Subcutaneous abdominal adipose tissue (tissue), 5 donors: ENCODE data around the gene KRTAP5-8.
"Not testable (repeated sequence)": the region's sequence is repeated elsewhere in the genome, so short reads cannot be mapped to it uniquely, and the experiment has no call there.

Experiments used
- H3K27ac ChIP-seq: one replicate; pipeline ENCODE4 v1.7.0; 2013; ENCODE audit warnings: low read depth, mild to moderate bottlenecking, inconsistent platforms, low read length, moderate library complexity
- H3K27me3 ChIP-seq, 5 donors: one replicate each; pipeline ENCODE4 v1.7.0; 2013; ENCODE audit warnings: low read length in 5 of 5, inconsistent platforms in 1 of 5; ENCODE audit not compliant: control insufficient read depth in 5 of 5, insufficient read depth in 4 of 5
- H3K36me3 ChIP-seq, 5 donors: one replicate each; pipeline ENCODE4 v1.7.0; 2013; ENCODE audit warnings: low read length in 5 of 5; ENCODE audit not compliant: control insufficient read depth in 5 of 5, insufficient read depth in 5 of 5
- H3K4me1 ChIP-seq, 5 donors: one replicate each; pipeline ENCODE4 v1.7.0; 2013; ENCODE audit warnings: low read length in 5 of 5, mild to moderate bottlenecking in 3 of 5, moderate library complexity in 1 of 5; ENCODE audit not compliant: control insufficient read depth in 5 of 5, insufficient read depth in 5 of 5
- H3K4me3 ChIP-seq, 5 donors: one replicate each; pipeline ENCODE4 v1.7.0; 2013; ENCODE audit warnings: low read length in 5 of 5, low read depth in 1 of 5
- H3K9ac ChIP-seq, 5 donors: one replicate each; pipeline ENCODE4 v1.7.0; 2013; ENCODE audit warnings: low read length in 5 of 5, mild to moderate bottlenecking in 4 of 5, moderate library complexity in 3 of 5
- H3K9me3 ChIP-seq, 5 donors: one replicate each; pipeline ENCODE4 v1.7.0; 2013; ENCODE audit warnings: low read length in 5 of 5; ENCODE audit not compliant: control insufficient read depth in 5 of 5
- donor health status: healthy.
- donor health status: healthy.
- donor health status: healthy.
- donor health status: healthy.
- donor health status: healthy.

The KRTAP5-8 gene

GRCh38 chr11:71568704-71569349, 31.0 kb downstream of the KRTAP5-8 start:
- H3K27ac ChIP-seq: peak overlapping the region; percentile 16
- peaks cover 0 to 3% (median 2%) of the 10 kb centered on the region in 5 donors for H3K27me3 ChIP-seq
- H3K9ac ChIP-seq: no peak overlapping the region
- no peaks in the 10 kb centered on the region for H3K9me3 ChIP-seq
- H3K4me3 ChIP-seq: peak overlapping the region in 1 of 5 donors; percentile 40
- H3K36me3 ChIP-seq: no peaks in the 10 kb centered on the region
- H3K4me1 ChIP-seq: peaks cover 0 to 32% (median 21%) of the 10 kb centered on the region in 5 donors

DNA sequence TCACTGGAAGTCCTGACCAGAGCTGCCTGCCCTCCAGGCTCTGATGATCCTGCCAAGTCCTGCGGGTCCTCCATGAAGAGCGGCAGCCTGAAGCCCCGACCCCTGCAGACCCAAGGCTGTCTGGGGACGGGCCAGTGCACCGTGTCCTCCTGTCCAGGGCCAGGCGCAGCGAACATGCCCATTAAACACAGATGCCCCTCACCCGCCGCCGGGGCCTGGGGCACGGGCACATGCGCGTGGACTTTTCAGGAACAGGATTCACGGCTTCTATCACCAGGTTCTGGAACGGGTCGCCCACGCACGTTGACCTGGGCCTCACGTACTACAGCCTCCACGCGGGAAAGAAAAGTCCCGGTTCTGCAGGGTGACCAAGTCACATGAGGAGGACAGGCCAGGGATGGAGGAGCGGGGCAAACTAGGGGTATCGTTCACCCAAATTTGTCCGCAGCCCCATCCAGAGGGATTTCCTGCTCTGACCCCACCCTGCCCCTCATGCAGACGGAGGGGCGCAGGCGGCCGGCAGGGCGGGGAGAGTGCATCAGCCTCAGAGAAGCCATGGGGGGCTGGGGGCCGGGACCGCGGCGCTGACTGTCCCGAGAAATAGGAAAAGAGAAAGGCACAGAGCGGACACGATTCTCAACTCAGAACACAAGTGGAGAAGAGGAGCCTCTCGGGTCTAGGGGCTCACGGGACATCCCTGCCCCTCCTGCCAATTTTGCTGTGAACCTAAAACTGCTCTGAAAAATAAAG, 33.5 kb downstream of the KRTAP5-8 start:
- not testable (repeated sequence) for H3K27me3 ChIP-seq, H3K9ac ChIP-seq, H3K4me3 ChIP-seq, H3K36me3 ChIP-seq, H3K27ac ChIP-seq, H3K9me3 ChIP-seq
- peaks cover 0 to 27% (median 20%) of the 10 kb centered on the region in 5 donors for H3K4me1 ChIP-seq

GRCh38 chr11:71572811-71573210, 35.0 kb downstream of the KRTAP5-8 start:
- H3K9me3 ChIP-seq: no peaks in the 10 kb centered on the region
- no peaks in the 10 kb centered on the region for H3K36me3 ChIP-seq
- H3K27me3 ChIP-seq: peaks cover 0 to 12% (median 3%) of the 10 kb centered on the region in 5 donors
- H3K9ac ChIP-seq: no peak overlapping the region
- H3K27ac ChIP-seq: no peak overlapping the region
- no peak overlapping the region for H3K4me3 ChIP-seq
- peaks cover 2 to 15% (median 10%) of the 10 kb centered on the region in 5 donors for H3K4me1 ChIP-seq

DNA sequence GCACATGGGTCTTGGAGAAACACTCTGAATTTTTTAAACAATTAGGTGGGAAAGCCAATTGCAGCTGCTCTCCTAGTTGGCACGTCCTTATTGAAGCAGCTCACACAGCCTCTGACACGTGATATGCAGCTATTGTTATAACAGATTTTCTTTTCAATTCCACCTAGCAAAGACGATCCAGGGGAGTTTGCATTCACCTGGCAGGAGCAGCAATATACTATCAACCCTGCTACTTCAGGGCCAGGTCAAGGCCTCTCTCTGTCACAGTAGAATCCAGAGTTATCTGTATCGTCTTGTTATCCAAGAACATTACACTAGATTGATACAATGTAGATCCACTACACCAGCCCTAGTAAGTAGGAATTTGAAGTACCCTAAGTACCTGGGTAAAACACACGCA, 36.6 kb downstream of the KRTAP5-8 start:
- no peak overlapping the region for H3K9ac ChIP-seq
- no peak overlapping the region for H3K4me3 ChIP-seq
- no peak overlapping the region for H3K27ac ChIP-seq
- H3K9me3 ChIP-seq: no peaks in the 10 kb centered on the region
- H3K36me3 ChIP-seq: no peaks in the 10 kb centered on the region
- H3K27me3 ChIP-seq: peaks cover 0 to 12% (median 3%) of the 10 kb centered on the region in 5 donors
- H3K4me1 ChIP-seq: peaks cover 0 to 4% (median 1%) of the 10 kb centered on the region in 5 donors

- Histone ChIP-seq H3K9me3 (no peaks in the 10 kb centered on the region), H3K9ac (no peak overlapping the region), H3K27ac (no peak overlapping the region), H3K36me3 (no peaks in the 10 kb centered on the region), H3K4me1 (peaks cover 0 to 13% (median 9%) of the 10 kb centered on the region in 5 donors), H3K27me3 (peaks cover 0 to 12% (median 3%) of the 10 kb centered on the region in 5 donors), H3K4me3 (no peak overlapping the region)
Observed at GRCh38 chr11:71575723-71576424, 38.0 kb downstream of the KRTAP5-8 start.

GRCh38 chr11:71576688-71577465, 39.1 kb downstream of the KRTAP5-8 start:
- not testable (repeated sequence) for H3K4me3 ChIP-seq, H3K27ac ChIP-seq, H3K9me3 ChIP-seq, H3K36me3 ChIP-seq, H3K9ac ChIP-seq
- H3K27me3 ChIP-seq: peaks cover 0 to 13% (median 3%) of the 10 kb centered on the region in 5 donors
- H3K4me1 ChIP-seq: peaks cover 0 to 15% (median 10%) of the 10 kb centered on the region in 5 donors

DNA sequence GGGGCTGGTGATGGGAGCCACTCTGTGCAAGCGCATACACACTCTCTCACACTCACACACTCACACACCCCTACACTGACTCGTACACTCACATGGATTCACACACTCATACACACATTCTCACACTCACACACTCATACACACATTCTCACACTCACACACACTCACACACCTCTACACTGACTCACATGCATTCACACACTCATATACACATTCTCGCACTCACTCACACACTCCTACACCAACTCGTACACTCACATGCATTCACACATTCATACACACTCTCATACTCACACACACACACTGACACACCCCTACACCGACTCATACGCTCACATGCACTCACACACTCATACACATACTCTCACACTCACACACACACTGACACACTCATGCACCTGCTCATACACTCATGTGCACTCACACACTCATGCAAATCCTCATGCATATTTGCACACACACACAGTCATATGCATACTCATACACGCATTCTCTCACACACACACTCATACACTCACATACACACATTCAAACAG, 39.7 kb downstream of the KRTAP5-8 start:
- H3K9ac ChIP-seq: no peak overlapping the region
- peaks cover 0 to 17% (median 3%) of the 10 kb centered on the region in 5 donors for H3K27me3 ChIP-seq
- H3K4me3 ChIP-seq: no peak overlapping the region
- no peaks in the 10 kb centered on the region for H3K36me3 ChIP-seq
- no peak overlapping the region for H3K27ac ChIP-seq
- H3K9me3 ChIP-seq: no peaks in the 10 kb centered on the region
- H3K4me1 ChIP-seq: peaks cover 0 to 19% (median 15%) of the 10 kb centered on the region in 5 donors

- Histone ChIP-seq H3K27me3 (peaks cover 0 to 17% (median 3%) of the 10 kb centered on the region in 5 donors), H3K4me1 (peaks cover 0 to 21% (median 15%) of the 10 kb centered on the region in 5 donors)
- H3K4me3 ChIP-seq, H3K36me3 ChIP-seq, H3K9ac ChIP-seq, H3K9me3 ChIP-seq, H3K27ac ChIP-seq: not testable (repeated sequence)
Observed at GRCh38 chr11:71579513-71579912, 41.7 kb downstream of the KRTAP5-8 start.
